BJ (cell line): ENCODE measurements around the gene CYP46A1. TPM values are rescaled to one million over a fixed set of nuclear protein-coding genes. Genes with fewer than 3 reads are reported as not detected.

Experiments
- CTCF ChIA-PET: fragments of 350-600 bp; formaldehyde crosslinking; extraction: SDS; loops from one replicate; lab custom pipeline; 2021; ENCODE audit warnings: antibody characterized with exemption, inconsistent platforms; lab: Yijun Ruan, JAX
- POLR2A ChIA-PET: fragments of 300-600 bp; sonication (Branson Sonifier 250); formaldehyde crosslinking; extraction: SDS; loops from one replicate; lab custom pipeline; 2021; ENCODE audit warnings: antibody characterized with exemption; lab: Charles Lee
- DNase-seq: peaks from one replicate; pipeline ENCODE4 v3.0.0-alpha.2; 2011; ENCODE audit warnings: low read depth
- H3K27me3 ChIP-seq: 2 replicates; pipeline ENCODE4 v1.6.0; 2011; ENCODE audit warnings: low read length; ENCODE audit not compliant: control insufficient read depth, insufficient read depth
- H3K36me3 ChIP-seq: 2 replicates; pipeline ENCODE4 v1.5.1; 2011; ENCODE audit warnings: low read length; ENCODE audit not compliant: control insufficient read depth, insufficient read depth
- H3K4me3 ChIP-seq: 2 replicates; pipeline ENCODE4 v1.5.1; 2011; ENCODE audit warnings: low read depth, mild to moderate bottlenecking, control low read depth, low read length
- CTCF ChIP-seq: IDR thresholded peaks from 2 replicates; pipeline ENCODE4 v1.5.1; 2011; ENCODE audit warnings: low read depth, mild to moderate bottlenecking, control low read depth, inconsistent platforms, low read length, moderate library complexity; ENCODE audit not compliant: insufficient read depth
- polyA plus RNA-seq: library from polyadenylated mRNA; depleted of rRNA; stranded (reverse); fragments of >200 nt; gene quantifications from 2 replicates; pipeline ENCODE4 v1.2.3, GENCODE V29; 2011

CYP46A1 gene
- polyA plus RNA-seq, 1 experiment, result 0.06 TPM

- CTCF ChIA-PET, result interaction anchor here (0.6 to 0.9 kb wide), 2 partner anchors 11 to 28 kb away, joined by 3 to 4 read pairs; no protein-coding TSS in a partner anchor
- POLR2A ChIA-PET, result no interaction called here
- no peak overlapping the region for H3K4me3 ChIP-seq
- no peaks in the 10 kb centered on the region; the same call in 1 of the 2 replicates for H3K27me3 ChIP-seq
- DNase-seq, result no peak
- H3K36me3 ChIP-seq, result no peaks in the 10 kb centered on the region
- TF ChIP-seq CTCF, result no peak
Observed at GRCh38 chr14:99763527-99764221, 79.6 kb downstream of the CYP46A1 start.

- no peaks in the 10 kb centered on the region; the same call in none of the 2 replicates for H3K27me3 ChIP-seq
- no peak for DNase-seq
- H3K4me3 ChIP-seq, result no peak overlapping the region
- H3K36me3 ChIP-seq, result no peaks in the 10 kb centered on the region
- POLR2A ChIA-PET, result no interaction called here
- CTCF ChIA-PET, result interaction anchor here (0.6 to 0.9 kb wide), 2 partner anchors 12 to 28 kb away, joined by 3 to 4 read pairs; no protein-coding TSS in a partner anchor
- no peak for TF ChIP-seq CTCF
Observed at GRCh38 chr14:99764222-99764706, 80.2 kb downstream of the CYP46A1 start.

DNA sequence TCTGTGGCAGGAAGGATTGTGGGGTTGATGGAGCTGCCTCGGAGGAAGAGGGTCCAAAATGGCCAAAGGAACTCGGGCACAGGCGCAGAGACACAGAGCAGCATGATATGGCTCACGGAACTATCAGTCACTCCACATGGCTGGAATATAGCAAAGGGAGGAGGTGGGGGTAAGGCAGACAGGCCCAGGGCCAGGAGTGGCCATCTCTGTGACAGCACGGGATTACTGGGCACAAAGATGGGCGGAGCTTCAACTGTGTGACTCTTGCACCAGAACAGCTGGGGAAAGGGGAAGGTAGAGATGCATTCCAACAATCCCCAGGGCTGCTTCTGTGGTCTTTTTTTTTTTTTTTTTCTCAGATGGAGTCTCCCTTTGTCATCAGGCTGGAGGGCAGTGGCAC, 84.3 kb downstream of the CYP46A1 start:
- no peak overlapping the region for H3K4me3 ChIP-seq
- TF ChIP-seq CTCF, result no peak
- no peaks in the 10 kb centered on the region; the same call in none of the 2 replicates for H3K27me3 ChIP-seq
- ChIA-PET POLR2A (no interaction called here), CTCF (no interaction called here)
- no peaks in the 10 kb centered on the region for H3K36me3 ChIP-seq
- no peak for DNase-seq

GRCh38 chr14:99769123-99769522, 85.0 kb downstream of the CYP46A1 start:
- Histone ChIP-seq H3K4me3 (no peak overlapping the region), H3K36me3 (no peaks in the 10 kb centered on the region), H3K27me3 (no peaks in the 10 kb centered on the region; the same call in none of the 2 replicates)
- POLR2A ChIA-PET, result no interaction called here
- CTCF ChIA-PET, result interaction anchor here (1.1 kb wide), 1 partner anchor 10 kb away, joined by 3 read pairs; no protein-coding TSS in a partner anchor
- TF ChIP-seq CTCF, result no peak
- DNase-seq, result no peak

GRCh38 chr14:99769799-99770198, 85.7 kb downstream of the CYP46A1 start:
- CTCF ChIA-PET, result interaction anchor here (1.1 kb wide), 1 partner anchor 9 kb away, joined by 3 read pairs; no protein-coding TSS in a partner anchor

More at GRCh38 chr14:99769799-99770198, 85.7 kb downstream of the CYP46A1 start:
- H3K36me3 ChIP-seq, result no peaks in the 10 kb centered on the region
- no peak overlapping the region for H3K4me3 ChIP-seq
- no peaks in the 10 kb centered on the region; the same call in 1 of the 2 replicates for H3K27me3 ChIP-seq
- TF ChIP-seq CTCF, result no peak
- no peak for DNase-seq
- POLR2A ChIA-PET, result no interaction called here
